ENCODE measurements around the gene CDH12.
A peak's percentile ranks its signal among the peaks of the same experiment; 100 is the strongest.
"Not testable (repeated sequence)": the region's sequence is repeated elsewhere in the genome, so short reads cannot be mapped to it uniquely, and the experiment has no call there.

CDH12 gene

DNA sequence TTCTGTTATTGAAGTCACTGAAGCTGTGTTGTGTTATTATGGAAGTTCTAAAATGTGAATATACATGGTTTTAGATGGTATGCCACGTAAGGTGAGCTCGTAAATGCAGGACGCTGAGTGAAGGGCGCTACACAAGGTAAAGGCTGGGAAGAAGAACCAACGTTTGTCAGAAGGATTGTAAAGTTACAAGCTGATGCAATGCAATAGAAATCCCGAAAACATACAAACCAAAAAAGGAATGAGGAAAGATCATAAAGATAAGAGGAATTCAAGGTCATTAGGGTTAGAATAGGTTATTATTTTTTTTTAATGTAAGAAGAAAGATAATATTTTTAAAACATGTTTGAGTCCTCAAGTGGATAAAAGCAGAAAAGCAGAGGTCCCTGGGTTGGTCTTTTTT lies 538.6 kb downstream of the CDH12 start:
- no peak for DNase-seq

DNA sequence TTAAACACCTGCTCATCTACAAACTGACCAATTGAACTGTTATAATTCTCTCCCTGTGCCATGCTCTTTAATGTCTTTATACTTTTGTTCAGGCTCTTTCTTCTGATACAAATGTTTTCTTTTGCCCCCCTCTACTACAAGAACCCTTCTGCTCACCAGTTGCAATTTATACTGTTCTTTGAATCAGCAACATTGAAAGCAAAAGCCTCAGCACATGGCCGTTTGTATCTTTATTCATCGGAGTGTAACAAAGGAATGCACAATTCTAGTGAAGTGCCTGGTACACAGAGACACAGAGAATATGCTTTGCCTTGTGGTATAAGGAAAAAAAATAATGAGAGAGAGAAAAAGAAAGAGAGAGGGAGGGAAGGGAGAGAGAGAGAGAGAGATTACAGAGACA lies 547.1 kb downstream of the CDH12 start:
- no peak for DNase-seq

DNA sequence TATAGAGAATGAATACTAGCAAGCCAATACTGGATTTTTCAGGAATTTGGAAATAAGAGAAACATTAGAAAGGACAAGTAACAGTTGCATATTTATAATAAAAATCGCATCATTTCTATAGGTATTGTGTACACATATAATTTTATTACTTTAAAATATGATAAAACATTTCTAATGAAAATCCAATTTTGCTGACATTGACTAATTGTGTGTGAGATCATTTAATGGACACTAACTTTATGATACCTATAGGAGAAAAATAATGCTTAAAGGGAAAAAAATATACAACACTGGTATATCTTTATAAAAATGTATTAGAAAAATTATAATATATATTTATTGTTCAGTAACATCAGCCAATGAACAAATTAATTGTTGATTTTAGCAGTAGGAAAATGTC lies 557.3 kb downstream of the CDH12 start:
- DNase-seq: no peak

DNA sequence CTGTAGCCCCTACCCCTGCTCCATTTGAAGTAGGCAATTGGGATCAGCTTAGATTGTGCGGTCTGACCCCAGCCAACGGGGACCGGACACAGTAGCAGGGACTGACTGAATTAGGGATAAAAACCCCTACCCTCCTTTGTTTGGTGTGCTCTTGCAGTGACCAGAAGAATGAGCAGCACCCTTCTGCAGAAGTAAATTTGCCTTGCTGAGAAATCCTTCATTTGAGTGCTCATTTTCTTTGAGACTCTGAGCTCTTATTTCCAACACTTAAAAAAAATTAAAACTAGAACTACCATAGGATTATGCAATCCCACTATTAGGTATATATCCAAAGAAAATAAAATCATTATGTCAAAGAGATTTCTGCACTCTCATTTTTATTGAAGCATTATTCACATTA lies 560.0 kb downstream of the CDH12 start:
- no peak for DNase-seq

DNA sequence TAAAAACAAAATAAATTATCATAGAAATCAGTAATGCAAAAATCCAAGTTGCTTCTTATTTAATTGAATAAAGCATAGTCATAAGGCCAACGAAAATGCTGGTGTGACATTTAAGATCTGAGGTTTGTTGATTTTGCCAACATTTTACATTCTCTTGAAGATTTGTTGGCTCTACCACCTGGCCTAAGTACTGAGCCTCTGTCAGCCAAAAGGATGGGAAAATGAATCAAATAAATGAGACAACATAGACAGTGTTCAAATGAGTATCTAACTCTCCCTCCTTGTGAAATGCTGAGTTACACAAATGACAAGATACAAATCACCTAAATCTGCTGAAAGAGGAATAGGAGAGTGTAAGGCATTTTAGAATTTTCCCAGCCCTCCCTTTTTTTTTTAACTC lies 575.0 kb downstream of the CDH12 start:
- no peak for DNase-seq

DNA sequence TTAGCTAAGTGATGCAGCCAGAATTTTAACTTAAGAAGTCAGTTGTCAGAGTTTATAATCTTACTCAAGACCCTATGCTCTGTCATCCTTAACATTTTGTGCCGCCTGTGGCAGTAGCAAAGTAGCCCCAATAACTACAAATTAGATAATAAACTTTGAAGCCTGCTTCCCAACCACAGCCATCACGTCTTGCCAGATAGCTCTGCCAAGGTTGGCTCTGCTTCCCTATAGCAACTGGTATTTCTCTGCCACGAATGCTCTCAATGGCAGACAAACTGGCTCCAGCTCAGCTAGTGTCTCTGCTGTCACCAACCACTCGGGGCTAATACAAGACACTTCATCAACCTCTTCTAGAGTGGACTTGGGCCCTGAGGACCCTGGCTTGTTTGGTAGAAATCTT lies 576.1 kb downstream of the CDH12 start:
- DNase-seq: no peak

DNA sequence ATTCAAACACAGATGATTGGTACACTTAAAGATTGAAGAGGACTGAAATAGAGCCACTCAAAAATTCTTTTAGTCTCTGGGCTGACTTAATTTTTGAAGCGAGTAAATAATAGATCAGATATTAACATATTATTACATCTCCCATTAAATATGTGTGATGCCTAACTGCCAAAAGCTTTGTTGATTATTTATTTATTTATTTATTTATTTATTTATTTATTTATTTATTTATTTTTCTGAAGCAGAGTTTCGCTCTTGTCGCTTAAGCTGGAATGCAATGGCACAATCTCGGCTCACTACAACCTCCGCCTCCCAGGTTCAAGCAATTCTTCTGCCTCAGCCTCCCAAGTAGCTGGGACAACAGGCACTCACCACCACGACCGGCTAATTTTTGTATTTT lies 587.3 kb downstream of the CDH12 start:
- not testable (repeated sequence) for DNase-seq

DNA sequence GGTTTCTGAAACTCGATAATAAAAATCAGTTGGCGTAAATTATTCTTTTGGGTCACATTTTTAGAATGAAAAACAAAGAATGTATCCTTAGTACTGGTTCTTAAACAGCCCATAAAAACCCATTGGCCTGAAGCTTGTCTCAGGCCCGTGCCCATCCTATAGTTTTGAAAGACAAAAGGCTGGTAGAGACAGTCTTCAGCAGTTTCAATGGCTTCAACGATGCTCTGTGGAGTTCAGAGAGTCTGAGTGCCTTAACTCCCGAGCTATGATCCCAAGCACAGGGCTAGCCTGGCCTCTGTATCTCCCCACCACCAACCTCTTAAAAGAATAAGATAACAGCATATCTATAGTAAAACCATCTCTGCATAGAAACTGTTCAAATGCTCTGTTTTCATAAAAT lies 595.0 kb downstream of the CDH12 start:
- no peak for DNase-seq

DNA sequence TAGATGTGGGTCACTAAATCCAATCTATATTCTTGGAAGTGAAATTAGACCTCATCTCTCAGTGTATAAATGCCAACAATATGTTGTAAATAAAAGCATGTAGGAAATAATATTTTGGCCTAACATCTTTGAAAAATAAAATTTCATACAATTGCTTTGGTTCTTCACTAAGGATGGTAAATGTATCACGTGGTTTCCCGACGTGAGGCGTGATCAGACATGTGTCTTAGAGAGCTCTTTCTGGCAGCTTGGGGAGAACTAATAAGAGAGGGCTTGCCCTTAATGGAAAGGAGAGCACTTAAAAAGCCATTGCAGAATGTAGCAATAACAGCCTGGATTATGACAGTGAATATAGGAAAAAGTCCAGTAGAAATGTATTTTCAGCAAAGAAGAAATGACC lies 602.6 kb downstream of the CDH12 start:
- no peak for DNase-seq

DNA sequence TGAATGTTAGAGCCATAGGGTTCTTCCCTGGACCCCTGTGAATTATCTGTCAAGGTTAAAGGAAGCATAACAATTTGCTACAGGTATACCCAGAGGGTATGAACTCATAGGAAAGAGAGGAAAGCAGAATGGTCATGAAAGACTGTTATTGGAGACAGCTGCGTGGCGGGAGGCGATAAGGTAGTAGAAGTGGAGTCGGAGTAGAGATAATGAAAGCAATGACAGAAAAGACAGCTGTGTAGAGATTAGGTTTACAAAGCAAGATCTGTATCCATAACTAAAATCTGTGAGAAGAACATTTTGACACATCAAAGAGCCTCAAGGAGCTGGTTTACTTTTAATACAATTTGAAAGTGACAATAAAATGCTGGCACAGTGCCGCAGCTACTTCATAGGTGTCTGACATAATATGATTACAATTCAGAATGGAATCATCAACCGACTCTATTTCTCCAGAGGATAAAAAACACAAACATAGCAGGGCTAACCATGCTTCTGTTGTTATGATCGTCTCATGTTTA lies 603.9 kb downstream of the CDH12 start:
- no peak for DNase-seq

DNA sequence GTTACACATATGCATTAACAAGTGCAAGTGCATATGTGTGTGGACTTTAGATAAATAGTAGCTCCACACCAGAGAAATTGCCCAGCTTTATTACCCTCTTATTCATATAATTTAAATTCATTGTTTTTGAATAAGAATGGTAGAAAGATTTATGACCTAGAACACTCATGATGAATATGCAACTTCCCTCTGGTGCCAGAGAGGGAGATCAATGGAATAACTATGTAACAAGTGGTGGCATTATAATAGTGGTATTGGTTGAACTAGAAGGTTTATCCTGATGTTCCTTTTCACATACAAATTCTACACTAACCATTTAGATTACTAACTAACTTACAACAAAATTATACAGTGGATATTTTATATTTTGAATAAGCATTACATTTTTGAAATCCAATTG lies 607.4 kb downstream of the CDH12 start:
- no peak for DNase-seq

DNA sequence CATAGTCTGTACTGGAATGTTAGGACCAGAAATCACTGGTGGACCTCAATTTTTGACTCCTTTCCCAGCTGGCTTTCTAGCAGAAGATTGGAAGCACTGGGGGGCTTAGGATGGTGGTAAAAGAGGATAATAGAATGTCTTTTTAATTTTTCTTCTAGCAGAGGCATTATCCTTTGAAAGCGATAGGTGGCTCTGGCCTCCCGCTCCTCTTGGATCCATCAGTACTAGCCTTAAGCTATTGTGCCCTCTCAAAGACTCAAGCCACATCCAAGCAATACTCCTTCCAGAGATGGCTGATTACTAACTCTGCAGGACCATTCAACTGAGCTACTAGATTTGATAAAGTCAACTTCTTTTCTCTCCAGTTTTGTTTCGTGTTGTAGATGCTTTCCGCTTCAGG lies 610.6 kb downstream of the CDH12 start:
- DNase-seq: no peak

DNA sequence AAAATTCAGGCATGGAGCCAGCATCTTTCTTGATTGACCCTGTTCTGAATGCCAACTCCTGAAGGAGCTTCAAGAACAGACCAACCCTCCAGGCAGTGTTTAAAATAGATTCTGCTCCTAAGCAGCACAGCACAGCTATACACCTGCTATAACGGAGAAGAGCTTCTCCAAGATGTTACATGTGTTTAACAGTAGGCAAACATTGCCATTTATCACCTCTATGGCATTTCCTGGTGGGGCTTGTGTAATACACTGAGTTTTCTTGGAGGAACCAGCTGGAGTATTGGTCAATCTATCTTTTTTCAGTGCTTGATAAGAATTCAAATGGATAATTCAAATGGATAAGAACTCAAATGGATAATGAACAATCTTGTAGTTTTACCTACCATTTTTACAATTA lies 615.1 kb downstream of the CDH12 start:
- no peak for DNase-seq

DNA sequence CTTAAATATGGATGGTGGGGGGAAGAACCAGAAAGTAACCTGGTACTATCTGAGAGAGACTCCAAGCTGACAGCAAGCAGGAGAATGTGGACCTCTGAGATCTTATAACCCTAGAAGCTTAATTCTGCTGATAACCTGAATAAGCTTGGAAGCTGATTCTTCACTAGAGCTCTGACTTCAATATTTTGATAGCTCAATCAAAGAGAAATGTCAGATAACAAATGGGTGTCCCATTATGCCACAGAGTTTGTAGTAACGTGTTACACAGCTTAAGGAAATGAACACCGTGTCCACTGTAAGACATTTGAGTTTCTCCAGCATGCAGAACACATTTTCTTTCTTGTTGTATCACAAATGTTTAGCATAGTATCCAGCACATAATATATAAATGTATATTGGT lies 626.7 kb downstream of the CDH12 start:
- DNase-seq: no peak

DNA sequence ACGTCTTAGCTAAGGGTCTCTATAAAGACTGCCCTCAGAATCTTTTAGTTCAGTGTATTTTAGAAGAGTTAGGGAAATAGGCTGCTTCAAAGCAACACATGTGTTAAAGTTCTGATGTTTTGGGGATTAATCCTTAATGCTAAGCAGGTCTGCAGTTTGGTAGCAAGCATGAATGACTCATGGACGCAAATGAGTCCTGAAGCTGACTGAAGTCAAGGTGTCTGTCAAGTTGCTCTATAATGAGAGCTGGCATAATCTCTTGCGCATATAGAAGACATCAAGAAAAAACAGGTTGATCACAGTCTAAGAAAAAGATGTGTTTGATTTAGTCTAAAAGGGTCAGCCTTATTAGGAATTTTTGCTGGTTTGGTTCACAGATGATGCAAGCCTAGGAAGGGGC lies 630.1 kb downstream of the CDH12 start:
- no peak for DNase-seq

DNA sequence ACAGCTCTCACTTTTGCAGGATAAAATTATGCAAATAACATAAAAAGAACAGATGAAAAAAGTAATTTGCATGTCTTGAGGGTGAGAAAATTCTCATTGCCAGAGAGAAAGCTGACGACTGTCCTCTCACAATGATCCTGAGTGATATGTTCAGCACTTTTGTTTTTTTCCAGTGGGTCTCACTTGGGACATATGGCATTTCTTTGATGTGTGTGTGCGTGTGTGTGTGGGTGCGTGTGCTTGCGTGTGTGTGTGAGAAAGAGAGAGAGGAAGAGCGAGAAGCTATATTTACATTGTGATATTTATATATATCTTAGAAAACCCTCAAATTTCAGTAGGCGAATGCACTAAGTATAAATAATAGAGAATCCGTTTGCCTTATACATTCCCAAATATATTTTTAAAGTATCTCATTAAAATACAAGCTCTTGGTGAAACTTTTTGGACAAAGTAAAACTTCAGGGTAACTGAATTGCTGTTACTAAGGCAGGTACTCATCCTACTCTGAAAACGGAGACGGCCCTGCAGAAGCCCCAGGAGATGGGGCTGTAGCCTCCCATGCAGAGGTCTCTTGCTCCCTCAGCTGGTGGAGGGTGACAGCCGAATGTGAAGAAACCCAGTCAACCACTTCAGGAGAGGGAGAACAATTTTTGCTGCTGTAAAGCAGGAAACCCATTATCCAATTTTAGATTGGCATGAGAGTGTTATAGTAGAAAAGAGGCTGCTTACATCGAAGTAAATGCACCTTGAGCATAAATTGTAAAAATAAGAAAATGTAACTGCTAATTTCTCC lies 639.2 kb downstream of the CDH12 start:
- peak in 9 of 51 donors; percentile 0 to 29 (median 5) for DNase-seq

DNA sequence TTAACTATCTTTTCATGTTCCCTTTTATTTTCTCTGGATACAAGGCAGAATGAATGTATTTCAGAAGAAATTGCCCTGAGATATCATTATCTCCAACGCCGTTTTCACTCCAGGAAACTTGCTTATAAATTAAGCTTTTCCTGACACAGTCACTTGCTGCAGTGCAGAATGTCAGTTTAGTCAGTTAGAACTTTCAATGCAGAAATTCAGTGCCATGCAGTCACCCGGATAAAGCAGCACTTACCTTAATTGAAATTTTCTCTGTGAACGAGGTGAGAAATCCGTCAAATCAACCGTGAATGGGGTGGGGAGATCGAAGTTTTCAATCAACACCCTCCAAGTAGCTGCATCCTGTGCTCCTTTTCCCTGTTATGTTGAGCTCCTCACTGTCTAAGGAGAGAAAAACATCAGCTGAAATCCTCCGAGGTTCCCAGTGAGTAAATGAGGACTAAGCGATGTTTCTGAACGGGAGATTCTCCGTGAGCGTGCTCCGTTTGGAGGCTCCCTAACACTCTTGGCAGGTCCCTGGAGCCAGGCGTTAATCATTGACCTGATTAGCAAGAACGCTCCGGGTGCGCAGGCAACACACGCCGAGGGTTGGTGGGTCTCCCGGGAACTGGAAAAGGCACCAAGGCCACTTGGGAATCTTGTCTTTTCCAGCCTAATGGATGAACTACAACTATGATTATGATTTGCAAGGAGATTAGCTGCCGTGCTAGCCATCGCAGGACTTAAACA lies 640.7 kb downstream of the CDH12 start:
- not testable (repeated sequence) for DNase-seq

DNA sequence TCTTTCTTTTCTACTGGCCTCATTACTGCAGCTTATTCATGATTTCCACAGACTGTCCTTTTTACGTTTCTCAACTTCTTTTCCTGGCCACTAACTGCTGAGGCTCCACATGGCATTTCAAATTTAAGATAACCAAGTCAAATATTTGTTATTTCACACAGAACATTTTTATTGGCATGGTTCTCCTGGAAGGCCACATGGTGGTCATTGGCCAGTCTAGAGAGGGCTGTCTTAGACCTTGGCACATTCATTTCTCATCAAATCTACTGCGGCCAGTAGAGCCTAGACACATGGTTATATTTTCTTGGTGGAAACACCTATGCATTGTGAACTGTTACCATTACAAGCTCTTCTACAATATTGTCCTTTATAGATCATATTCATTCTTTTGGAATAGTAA lies 644.7 kb downstream of the CDH12 start:
- DNase-seq: not testable (repeated sequence)

DNA sequence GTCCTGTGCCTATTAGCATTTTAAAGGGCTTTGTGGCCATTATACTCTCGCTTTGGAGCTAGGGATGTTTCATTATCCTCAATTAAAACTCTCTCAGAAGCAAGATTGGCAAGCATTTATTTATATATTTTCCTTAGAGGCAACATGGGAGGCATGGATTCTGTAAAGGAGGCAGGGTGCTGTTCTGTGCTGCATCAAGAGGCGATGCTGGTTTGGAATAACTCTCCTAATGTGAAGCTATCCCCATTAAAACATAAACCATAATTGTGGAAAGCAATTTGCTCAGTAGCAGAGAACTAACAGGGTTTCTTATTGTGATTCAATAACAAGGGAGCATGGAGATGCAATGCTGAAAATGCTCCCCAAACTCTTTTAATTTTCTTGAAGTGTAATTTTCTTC lies 664.5 kb downstream of the CDH12 start:
- DNase-seq: not testable (repeated sequence)

DNA sequence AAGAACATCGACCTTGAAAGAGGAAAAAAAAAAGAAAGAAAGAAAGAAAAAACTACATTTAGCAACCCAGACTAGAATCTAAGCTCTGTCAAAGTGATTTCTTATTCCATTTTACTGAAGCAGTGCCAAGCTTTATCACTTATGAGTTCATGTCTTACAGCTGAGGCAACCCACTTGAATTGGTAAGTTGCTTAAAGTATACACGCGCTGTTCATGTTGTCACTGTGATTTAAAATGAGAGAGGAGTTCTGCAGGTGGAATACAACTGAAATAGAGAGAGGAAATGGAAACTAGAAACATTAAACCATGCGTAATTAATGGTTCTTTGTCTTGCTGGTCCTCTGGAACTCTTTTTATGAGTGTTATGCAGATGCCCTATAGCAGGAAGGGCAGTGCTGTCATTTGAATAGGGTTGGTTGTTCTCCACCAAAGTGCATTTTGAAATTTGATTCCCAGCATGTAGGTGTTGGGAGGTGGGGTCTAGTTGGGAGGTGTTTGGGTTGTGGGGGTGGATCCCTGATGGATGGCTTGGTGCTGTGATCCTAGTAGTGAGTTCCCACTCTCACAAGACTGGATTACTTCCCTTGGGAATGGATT lies 665.4 kb downstream of the CDH12 start:
- not testable (repeated sequence) for DNase-seq

DNA sequence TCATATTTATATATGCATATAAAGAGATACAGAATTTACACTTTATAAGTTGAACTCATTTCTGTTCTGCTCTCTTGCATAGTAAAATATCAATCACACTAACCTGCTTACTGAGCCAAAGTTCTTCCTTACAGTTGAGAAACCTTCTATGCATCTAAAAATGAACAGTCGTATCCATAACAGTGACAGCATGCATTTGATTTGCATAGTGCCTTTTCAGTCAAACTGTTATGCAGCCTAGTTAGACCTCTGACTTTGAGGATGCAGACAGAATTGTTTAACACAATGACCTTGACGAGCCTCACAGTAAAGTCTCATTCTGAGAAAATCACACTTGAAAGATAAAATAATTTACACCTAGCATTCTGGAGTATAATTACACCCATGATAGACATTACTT lies 683.9 kb downstream of the CDH12 start:
- not testable (repeated sequence) for DNase-seq

DNA sequence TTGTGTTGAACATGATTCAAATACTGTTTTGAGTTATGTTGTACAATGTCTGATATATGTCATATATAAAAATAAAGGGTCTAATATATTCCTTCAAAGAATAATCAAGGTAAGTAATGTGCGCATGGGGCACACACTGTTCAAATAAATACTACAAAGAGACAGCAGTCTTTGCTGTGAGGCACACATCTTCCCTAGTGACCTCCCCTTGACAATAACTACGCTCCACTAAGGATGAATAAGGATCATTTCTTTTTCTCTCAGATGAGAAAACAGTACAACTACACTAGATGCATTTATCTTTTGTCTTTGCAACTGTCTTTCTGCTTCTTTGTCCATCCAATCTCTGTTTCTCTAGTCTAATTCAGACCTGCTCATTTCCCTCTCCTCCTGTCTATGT lies 684.4 kb downstream of the CDH12 start:
- not testable (repeated sequence) for DNase-seq

DNA sequence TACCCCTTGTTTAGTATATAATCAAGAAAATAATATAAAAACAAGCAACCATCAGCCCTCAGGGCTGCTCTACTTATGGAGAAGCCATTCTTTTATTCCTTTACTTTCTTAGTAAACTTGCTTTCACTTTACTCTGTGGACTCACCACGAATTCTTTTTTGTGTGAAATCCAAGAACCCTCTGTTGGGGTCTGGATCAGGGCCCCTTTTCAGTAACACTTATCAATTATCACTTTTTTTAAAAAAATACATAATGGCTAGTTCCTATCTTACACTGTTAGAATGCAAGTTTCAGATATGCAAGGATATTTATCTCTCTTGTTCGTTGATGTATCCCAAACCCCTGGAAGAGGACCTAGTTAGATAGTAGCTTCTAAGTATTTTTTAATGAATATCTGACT lies 687.2 kb downstream of the CDH12 start:
- not testable (repeated sequence) for DNase-seq

Data from hypothalamus (tissue), 51 donors.